Measurements from ENCODE around the gene KCNS3. TPM values are rescaled to one million over a fixed set of nuclear protein-coding genes. Genes with fewer than 3 reads are reported as not detected.

The KCNS3 gene
- total and polyA plus RNA-seq, 9 donors = 0.23 to 5.9 (median 1.2) TPM

DNA sequence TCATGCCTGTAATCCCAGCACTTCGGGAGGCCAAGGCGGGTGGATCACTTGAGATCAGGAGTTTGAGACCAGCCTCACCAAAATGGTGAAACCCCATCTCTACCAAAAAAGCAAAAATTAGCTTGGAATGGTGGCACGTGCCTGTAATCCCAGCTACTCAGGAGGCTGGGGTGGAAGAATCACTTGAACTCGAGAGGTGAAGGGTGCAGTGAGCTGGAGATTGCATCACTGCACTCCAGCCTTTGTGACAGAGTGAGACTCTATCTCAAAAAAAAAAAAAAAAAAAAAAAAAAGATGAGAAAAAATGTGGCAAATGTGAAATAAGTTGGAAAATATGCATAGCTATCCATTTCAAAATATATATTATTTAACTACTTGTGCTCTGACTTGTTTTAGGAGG, 65.0 kb downstream of the KCNS3 start:
- intact Hi-C loops (cut with DNase I) = no loop called here
- WGBS, 3 donors = 60 to 81% (median 79%) methylated on average over 4 of the region's 4 CpGs
- TF ChIP-seq, protein P1, sequence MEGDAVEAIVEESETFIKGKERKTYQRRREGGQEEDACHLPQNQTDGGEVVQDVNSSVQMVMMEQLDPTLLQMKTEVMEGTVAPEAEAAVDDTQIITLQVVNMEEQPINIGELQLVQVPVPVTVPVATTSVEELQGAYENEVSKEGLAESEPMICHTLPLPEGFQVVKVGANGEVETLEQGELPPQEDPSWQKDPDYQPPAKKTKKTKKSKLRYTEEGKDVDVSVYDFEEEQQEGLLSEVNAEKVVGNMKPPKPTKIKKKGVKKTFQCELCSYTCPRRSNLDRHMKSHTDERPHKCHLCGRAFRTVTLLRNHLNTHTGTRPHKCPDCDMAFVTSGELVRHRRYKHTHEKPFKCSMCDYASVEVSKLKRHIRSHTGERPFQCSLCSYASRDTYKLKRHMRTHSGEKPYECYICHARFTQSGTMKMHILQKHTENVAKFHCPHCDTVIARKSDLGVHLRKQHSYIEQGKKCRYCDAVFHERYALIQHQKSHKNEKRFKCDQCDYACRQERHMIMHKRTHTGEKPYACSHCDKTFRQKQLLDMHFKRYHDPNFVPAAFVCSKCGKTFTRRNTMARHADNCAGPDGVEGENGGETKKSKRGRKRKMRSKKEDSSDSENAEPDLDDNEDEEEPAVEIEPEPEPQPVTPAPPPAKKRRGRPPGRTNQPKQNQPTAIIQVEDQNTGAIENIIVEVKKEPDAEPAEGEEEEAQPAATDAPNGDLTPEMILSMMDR (IDR thresholded peaks at IDR 0.05) = no peak
- TF ChIP-seq POLR2A (IDR thresholded peaks at IDR 0.05) (no peak), EP300 (IDR thresholded peaks at IDR 0.05) (no peak)

DNA sequence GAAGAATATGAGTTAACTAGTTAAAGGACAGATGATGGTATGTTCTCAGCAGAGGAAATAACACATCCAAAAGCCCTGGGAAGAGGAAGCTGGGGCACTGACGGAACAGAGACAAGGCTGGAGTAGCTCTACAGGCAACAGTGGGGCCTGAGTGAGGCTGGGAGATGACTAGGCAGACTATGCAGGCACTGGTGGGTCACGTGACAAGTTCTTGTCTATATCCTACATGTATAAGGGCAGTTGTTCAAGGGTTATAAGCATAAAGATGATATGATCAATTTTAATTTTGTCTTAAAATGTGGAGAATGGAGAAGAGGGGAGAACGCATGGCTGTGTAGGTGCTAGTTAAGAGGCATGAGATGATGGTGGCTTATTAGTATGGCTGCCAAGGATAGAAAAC, 68.6 kb downstream of the KCNS3 start:
- Histone ChIP-seq H3K9me3 (no peaks in the 10 kb centered on the region), H3K4me1 (ENCODE audit: insufficient read depth) (no peaks in the 10 kb centered on the region), H3K36me3 (no peaks in the 10 kb centered on the region), H3K4me3 (no peak overlapping the region), H3K27me3 (no peaks in the 10 kb centered on the region), H3K27ac (no peak overlapping the region)
- intact Hi-C loops (cut with DNase I) = no loop called here
- WGBS, 3 donors = 91 to 92% (median 91%) methylated on average over 3 of the region's 3 CpGs
- DNase-seq = no peak
- TF ChIP-seq, protein P1 (IDR thresholded peaks at IDR 0.05) = no peak
- TF ChIP-seq POLR2A (IDR thresholded peaks at IDR 0.05) (no peak), EP300 (IDR thresholded peaks at IDR 0.05) (no peak)

More for the DNA sequence above, 65.0 kb downstream of the KCNS3 start:
- H3K36me3 ChIP-seq = no peaks in the 10 kb centered on the region
- H3K9me3 ChIP-seq = no peaks in the 10 kb centered on the region
- H3K27ac ChIP-seq = no peak overlapping the region
- no peak overlapping the region for H3K4me3 ChIP-seq
- DNase-seq = no peak
- H3K27me3 ChIP-seq = no peaks in the 10 kb centered on the region
- no peaks in the 10 kb centered on the region for H3K4me1 ChIP-seq (ENCODE audit: insufficient read depth)

DNA sequence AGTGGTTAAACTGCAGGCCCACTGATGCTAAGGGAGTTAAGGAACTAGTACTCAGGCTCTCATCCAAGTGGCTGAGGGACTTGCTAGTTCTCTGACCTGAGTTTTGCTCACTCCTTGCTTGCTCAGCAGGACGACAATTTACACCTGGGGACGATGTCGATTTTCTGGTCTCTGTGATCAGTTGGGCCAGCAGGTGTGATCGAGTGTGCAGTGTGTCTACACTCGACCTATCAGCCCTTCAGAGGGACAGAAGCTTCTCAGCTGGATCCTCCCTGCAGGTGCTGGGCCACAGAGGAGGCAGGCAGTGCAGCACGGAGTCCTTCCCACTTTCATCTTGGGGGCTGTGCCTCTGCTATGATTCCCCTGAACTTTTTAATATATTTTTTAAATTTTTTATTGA, 71.5 kb downstream of the KCNS3 start:
- intact Hi-C loops (cut with DNase I) = no loop called here
- DNase-seq = no peak
- Histone ChIP-seq H3K36me3 (no peaks in the 10 kb centered on the region), H3K27me3 (no peaks in the 10 kb centered on the region), H3K4me1 (ENCODE audit: insufficient read depth) (no peaks in the 10 kb centered on the region), H3K9me3 (no peaks in the 10 kb centered on the region), H3K27ac (no peak overlapping the region), H3K4me3 (no peak overlapping the region)
- 62 to 75% (median 65%) methylated on average over 6 of the region's 6 CpGs for WGBS, 3 donors
- TF ChIP-seq EP300 (IDR thresholded peaks at IDR 0.05) (no peak), POLR2A (IDR thresholded peaks at IDR 0.05) (no peak)
- TF ChIP-seq, protein P1 (IDR thresholded peaks at IDR 0.05) = no peak

GRCh38 chr2:17951563-17951962, 73.1 kb downstream of the KCNS3 start:
- H3K9me3 ChIP-seq = no peaks in the 10 kb centered on the region
- WGBS, 3 donors = 72 to 78% (median 76%) methylated on average over 4 of the region's 4 CpGs
- no peak for DNase-seq
- no peaks in the 10 kb centered on the region for H3K4me1 ChIP-seq (ENCODE audit: insufficient read depth)
- H3K4me3 ChIP-seq = no peak overlapping the region
- intact Hi-C loops (cut with DNase I) = no loop called here
- H3K27me3 ChIP-seq = no peaks in the 10 kb centered on the region
- H3K36me3 ChIP-seq = no peaks in the 10 kb centered on the region
- no peak overlapping the region for H3K27ac ChIP-seq
- no peak for TF ChIP-seq EP300 (IDR thresholded peaks at IDR 0.05)
- no peak for TF ChIP-seq POLR2A (IDR thresholded peaks at IDR 0.05)
- TF ChIP-seq, protein P1 (IDR thresholded peaks at IDR 0.05) = no peak

Data from ovary (tissue), 9 donors.